ENCODE measurements around the gene KRT71.

- TF ChIP-seq, protein P1, sequence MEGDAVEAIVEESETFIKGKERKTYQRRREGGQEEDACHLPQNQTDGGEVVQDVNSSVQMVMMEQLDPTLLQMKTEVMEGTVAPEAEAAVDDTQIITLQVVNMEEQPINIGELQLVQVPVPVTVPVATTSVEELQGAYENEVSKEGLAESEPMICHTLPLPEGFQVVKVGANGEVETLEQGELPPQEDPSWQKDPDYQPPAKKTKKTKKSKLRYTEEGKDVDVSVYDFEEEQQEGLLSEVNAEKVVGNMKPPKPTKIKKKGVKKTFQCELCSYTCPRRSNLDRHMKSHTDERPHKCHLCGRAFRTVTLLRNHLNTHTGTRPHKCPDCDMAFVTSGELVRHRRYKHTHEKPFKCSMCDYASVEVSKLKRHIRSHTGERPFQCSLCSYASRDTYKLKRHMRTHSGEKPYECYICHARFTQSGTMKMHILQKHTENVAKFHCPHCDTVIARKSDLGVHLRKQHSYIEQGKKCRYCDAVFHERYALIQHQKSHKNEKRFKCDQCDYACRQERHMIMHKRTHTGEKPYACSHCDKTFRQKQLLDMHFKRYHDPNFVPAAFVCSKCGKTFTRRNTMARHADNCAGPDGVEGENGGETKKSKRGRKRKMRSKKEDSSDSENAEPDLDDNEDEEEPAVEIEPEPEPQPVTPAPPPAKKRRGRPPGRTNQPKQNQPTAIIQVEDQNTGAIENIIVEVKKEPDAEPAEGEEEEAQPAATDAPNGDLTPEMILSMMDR (IDR thresholded peaks at IDR 0.05): no peak
- no peak for TF ChIP-seq POLR2A (IDR thresholded peaks at IDR 0.05)
Measured at GRCh38 chr12:52581481-52581880, 28.5 kb upstream of the KRT71 start.
